Sigmoid colon (tissue), 7 donors: Measurements from ENCODE around the gene AKAP8L. TPM values are rescaled to one million over a fixed set of nuclear protein-coding genes. Genes with fewer than 3 reads are reported as not detected.

Experiments
- DNase-seq: peaks from one replicate; pipeline ENCODE4 v3.0.0-alpha.2; 2019
- H3K27ac ChIP-seq, 4 donors: fragments of 200-600 bp; sonication (generic); one replicate each; pipeline ENCODE4 v1.5.1; 2016 to 2019; ENCODE audit warnings: mild to moderate bottlenecking in 1 of 4
- H3K27me3 ChIP-seq, 3 donors: fragments of 200-600 bp; sonication (generic); one replicate each; pipeline ENCODE4 v1.5.1; 2019; ENCODE audit warnings: mild to moderate bottlenecking in 1 of 3
- H3K36me3 ChIP-seq, 4 donors: fragments of 200-600 bp; sonication (generic); one replicate each; pipeline ENCODE4 v1.5.1; 2016 to 2019
- H3K4me1 ChIP-seq, 4 donors: fragments of 200-600 bp; sonication (generic); one replicate each; pipeline ENCODE4 v1.5.1; 2017 to 2019
- H3K4me3 ChIP-seq, 4 donors: fragments of 200-600 bp; sonication (generic); one replicate each; pipeline ENCODE4 v1.5.1; 2017 to 2019; ENCODE audit warnings: mild to moderate bottlenecking in 2 of 4, moderate library complexity in 1 of 4
- H3K9me3 ChIP-seq, 4 donors: fragments of 200-600 bp in 3 of 4; sonication (generic) in 3 of 4; one replicate each; pipeline versions ENCODE4 v1.5.1 to v1.6.1; 2013 to 2019
- CTCF ChIP-seq, 4 experiments: fragments of 450-650 bp in 3 of 4; fragments of 200-600 bp in 1 of 4; IDR thresholded peaks; one replicate each; pipeline ENCODE4 v1.5.1; 2016 to 2019; ENCODE audit warnings: antibody characterized with exemption in 4 of 4, mild to moderate bottlenecking in 3 of 4, moderate library complexity in 2 of 4
- EP300 ChIP-seq, 4 donors: sonication (generic); formaldehyde crosslinking; IDR thresholded peaks; one replicate each; pipeline ENCODE4 v1.6.1; 2017; ENCODE audit warnings: antibody characterized with exemption in 4 of 4
- POLR2A ChIP-seq, 2 donors: fragments of 450-650 bp; IDR thresholded peaks; one replicate each; pipeline ENCODE4 v1.6.1; 2016; ENCODE audit warnings: antibody characterized with exemption in 2 of 2, mild to moderate bottlenecking in 2 of 2, moderate library complexity in 2 of 2
- POLR2AphosphoS5 ChIP-seq, 4 donors: sonication (generic); formaldehyde crosslinking; IDR thresholded peaks; one replicate each; pipeline ENCODE4 v1.6.1; 2017; ENCODE audit warnings: antibody characterized with exemption in 4 of 4
- WGBS, 2 donors: extraction: QIAGEN DNeasy Blood & Tissue Kit; methylation state at CpG; one replicate each; pipeline ENCODE4 v1.1.7; 2013; 5-methylcytosine and 5-hydroxymethylcytosine counted together
- intact Hi-C: fragments of 100-400 bp; cut with DNase I; formaldehyde crosslinking; loops from one replicate; pipeline ENCODE4 v1.15.1; 2023
- polyA plus RNA-seq, 3 donors: library from polyadenylated mRNA; stranded (reverse); fragments of 200-250 nt; gene quantifications; one replicate each; pipeline ENCODE4 v1.2.3, GENCODE V29; 2013
- total RNA-seq, 4 donors: library from RNA; depleted of rRNA; stranded (reverse); fragments of >200 nt; gene quantifications; one replicate each; pipeline ENCODE4 v1.1.0, GENCODE V29; 2016
- donor health status: healthy with polysubstance abuse.
- donor health status: Bipolar disorder and iron deficiency.
- donor health status: healthy.

AKAP8L gene
- total and polyA plus RNA-seq, 7 donors: 15.0 to 145 (median 90.5) TPM

DNA sequence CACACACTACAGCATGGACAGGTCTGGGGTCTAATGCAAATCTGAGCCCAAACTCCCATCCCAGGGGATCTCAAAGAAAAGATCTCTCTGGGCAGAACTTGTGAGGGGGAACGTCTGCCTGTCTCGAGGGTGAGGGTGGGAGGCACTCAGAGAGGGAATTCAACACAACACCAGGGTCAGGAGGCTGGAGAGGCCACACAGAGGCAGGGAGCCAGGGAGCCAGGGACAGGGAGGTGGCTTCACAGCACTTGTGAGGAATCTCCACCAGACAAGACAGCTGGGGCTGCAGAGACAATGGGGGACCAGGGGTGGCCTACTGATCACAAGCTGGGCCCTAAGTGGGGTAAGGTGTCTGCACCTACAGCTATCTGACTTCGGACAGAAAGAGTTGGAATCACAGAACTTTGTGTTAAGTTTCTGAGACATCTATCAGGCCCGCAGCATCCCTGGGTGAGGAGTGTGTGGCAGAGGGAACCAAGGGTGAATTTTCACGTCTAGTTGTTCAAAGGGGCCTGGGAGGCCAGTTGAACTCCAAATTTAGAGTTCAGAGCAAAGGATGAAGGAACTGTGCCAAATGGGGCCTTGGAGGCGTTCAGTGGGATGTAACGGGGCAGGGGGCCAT is 12.7 kb upstream of the AKAP8L start:
- Histone ChIP-seq H3K27me3 (no peaks in the 10 kb centered on the region), H3K4me3 (peak overlapping the region; percentile 79 to 99 (median 92)), H3K27ac (peak overlapping the region; percentile 42 to 76 (median 74)), H3K9me3 (no peaks in the 10 kb centered on the region), H3K36me3 (peaks cover 10 to 38% (median 16%) of the 10 kb centered on the region in 4 donors), H3K4me1 (peaks cover 0 to 46% (median 35%) of the 10 kb centered on the region in 4 donors)
- intact Hi-C loops: loop anchor here (1.0 to 5.0 kb wide), 4 partner anchors 12 to 164 kb away; partner anchors contain the start of genes AKAP8 and WIZ
- WGBS, 2 donors: 22 to 24% methylated on average over 7 of the region's 7 CpGs
- no peak for DNase-seq
- TF ChIP-seq EP300 (IDR thresholded peaks at IDR 0.05) (no peak), POLR2A (IDR thresholded peaks at IDR 0.05) (no peak), POLR2AphosphoS5 (IDR thresholded peaks at IDR 0.05) (no peak), CTCF (IDR thresholded peaks at IDR 0.05) (no peak)

- Histone ChIP-seq H3K36me3 (peaks cover 11 to 46% (median 20%) of the 10 kb centered on the region in 4 donors), H3K4me1 (peaks cover 0 to 46% (median 35%) of the 10 kb centered on the region in 4 donors), H3K27me3 (no peaks in the 10 kb centered on the region), H3K9me3 (no peaks in the 10 kb centered on the region), H3K4me3 (peak overlapping the region in 1 of 4 donors; percentile 99), H3K27ac (no peak overlapping the region)
- intact Hi-C loops: loop anchor here (5.0 kb wide), 2 partner anchors 53 to 163 kb away; partner anchors contain the start of gene AKAP8
- DNase-seq: no peak
- WGBS, 2 donors: 85 to 90% methylated on average over 10 of the region's 10 CpGs
- TF ChIP-seq POLR2AphosphoS5 (IDR thresholded peaks at IDR 0.05): no peak
- TF ChIP-seq POLR2A (IDR thresholded peaks at IDR 0.05): no peak
- no peak for TF ChIP-seq CTCF (IDR thresholded peaks at IDR 0.05)
- no peak for TF ChIP-seq EP300 (IDR thresholded peaks at IDR 0.05)
Observed at GRCh38 chr19:15430526-15431120, 11.8 kb upstream of the AKAP8L start.

GRCh38 chr19:15429825-15430467 is 11.2 kb upstream of the AKAP8L start:
- intact Hi-C loops: loop anchor here (5.0 kb wide), 2 partner anchors 53 to 163 kb away; partner anchors contain the start of gene AKAP8
- WGBS, 2 donors: 94% methylated on average over 24 of the region's 24 CpGs
- no peak overlapping the region for H3K27ac ChIP-seq
- H3K9me3 ChIP-seq: no peaks in the 10 kb centered on the region
- TF ChIP-seq POLR2A (IDR thresholded peaks at IDR 0.05) (no peak), EP300 (IDR thresholded peaks at IDR 0.05) (no peak), POLR2AphosphoS5 (IDR thresholded peaks at IDR 0.05) (no peak), CTCF (IDR thresholded peaks at IDR 0.05) (no peak)
- peaks cover 0 to 46% (median 35%) of the 10 kb centered on the region in 4 donors for H3K4me1 ChIP-seq
- H3K4me3 ChIP-seq: no peak overlapping the region
- DNase-seq: no peak
- no peaks in the 10 kb centered on the region for H3K27me3 ChIP-seq
- H3K36me3 ChIP-seq: peaks cover 18 to 52% (median 25%) of the 10 kb centered on the region in 4 donors

GRCh38 chr19:15428956-15429824 is 10.4 kb upstream of the AKAP8L start:
- Histone ChIP-seq H3K9me3 (no peaks in the 10 kb centered on the region), H3K27ac (no peak overlapping the region), H3K36me3 (peaks cover 25 to 60% (median 32%) of the 10 kb centered on the region in 4 donors), H3K27me3 (no peaks in the 10 kb centered on the region), H3K4me3 (no peak overlapping the region), H3K4me1 (peaks cover 0 to 46% (median 35%) of the 10 kb centered on the region in 4 donors)
- no peak for DNase-seq
- 93 to 95% methylated on average over 22 of the region's 22 CpGs for WGBS, 2 donors
- TF ChIP-seq POLR2A (IDR thresholded peaks at IDR 0.05) (no peak), POLR2AphosphoS5 (IDR thresholded peaks at IDR 0.05) (no peak), EP300 (IDR thresholded peaks at IDR 0.05) (no peak), CTCF (IDR thresholded peaks at IDR 0.05) (no peak)
- intact Hi-C loops: no loop called here
